ELR (cell line): Measurements from ENCODE around the gene GAB3.

Experiments used
- DNase-seq: peaks from one replicate; pipeline ENCODE4 v3.0.0-alpha.2; 2015; ENCODE audit warnings: low read depth

GAB3 gene

GRCh38 chrX:154751203-154751668 lies 359 bp upstream of the GAB3 start:
- no peak for DNase-seq

- DNase-seq = no peak
These were observed 1.0 kb downstream of the GAB3 start for GRCh38 chrX:154749856-154750255.

GRCh38 chrX:154748712-154749339 lies 2.1 kb downstream of the GAB3 start:
- peak; percentile 67 for DNase-seq

GRCh38 chrX:154742613-154743012 lies 8.3 kb downstream of the GAB3 start:
- no peak for DNase-seq

- DNase-seq = no peak
These were observed 10.9 kb downstream of the GAB3 start for GRCh38 chrX:154739952-154740465.

- DNase-seq = peak; percentile 85
These were observed 12.7 kb downstream of the GAB3 start for GRCh38 chrX:154738011-154738738.

- no peak for DNase-seq
These were observed 13.7 kb downstream of the GAB3 start for GRCh38 chrX:154737136-154737535.

- DNase-seq = peak; percentile 79
These were observed 15.0 kb downstream of the GAB3 start for GRCh38 chrX:154735695-154736393.

- DNase-seq = peak; percentile 63
These were observed 16.7 kb downstream of the GAB3 start for GRCh38 chrX:154734061-154734781.

GRCh38 chrX:154733066-154733425 lies 17.8 kb downstream of the GAB3 start:
- DNase-seq = peak; percentile 65

GRCh38 chrX:154732421-154733065 lies 18.3 kb downstream of the GAB3 start:
- DNase-seq = peak; percentile 89

- DNase-seq = no peak
These were observed 19.0 kb downstream of the GAB3 start for GRCh38 chrX:154731881-154732280.

GRCh38 chrX:154731184-154731583 lies 19.7 kb downstream of the GAB3 start:
- no peak for DNase-seq

- DNase-seq = no peak
These were observed 20.5 kb downstream of the GAB3 start for GRCh38 chrX:154730253-154730891.

GRCh38 chrX:154729439-154729838 lies 21.4 kb downstream of the GAB3 start:
- no peak for DNase-seq

GRCh38 chrX:154728431-154729190 lies 22.3 kb downstream of the GAB3 start:
- no peak for DNase-seq

GRCh38 chrX:154727871-154728270 lies 23.0 kb downstream of the GAB3 start:
- DNase-seq = peak; percentile 81

GRCh38 chrX:154727418-154727817 lies 23.5 kb downstream of the GAB3 start:
- DNase-seq = peak; percentile 64

GRCh38 chrX:154724993-154725756 lies 25.7 kb downstream of the GAB3 start:
- DNase-seq = no peak

- no peak for DNase-seq
These were observed 29.7 kb downstream of the GAB3 start for GRCh38 chrX:154721155-154721554.
